ENCODE results near the gene NKIRAS2.
A peak's percentile ranks its signal among the peaks of the same experiment; 100 is the strongest.

Gene NKIRAS2

DNA sequence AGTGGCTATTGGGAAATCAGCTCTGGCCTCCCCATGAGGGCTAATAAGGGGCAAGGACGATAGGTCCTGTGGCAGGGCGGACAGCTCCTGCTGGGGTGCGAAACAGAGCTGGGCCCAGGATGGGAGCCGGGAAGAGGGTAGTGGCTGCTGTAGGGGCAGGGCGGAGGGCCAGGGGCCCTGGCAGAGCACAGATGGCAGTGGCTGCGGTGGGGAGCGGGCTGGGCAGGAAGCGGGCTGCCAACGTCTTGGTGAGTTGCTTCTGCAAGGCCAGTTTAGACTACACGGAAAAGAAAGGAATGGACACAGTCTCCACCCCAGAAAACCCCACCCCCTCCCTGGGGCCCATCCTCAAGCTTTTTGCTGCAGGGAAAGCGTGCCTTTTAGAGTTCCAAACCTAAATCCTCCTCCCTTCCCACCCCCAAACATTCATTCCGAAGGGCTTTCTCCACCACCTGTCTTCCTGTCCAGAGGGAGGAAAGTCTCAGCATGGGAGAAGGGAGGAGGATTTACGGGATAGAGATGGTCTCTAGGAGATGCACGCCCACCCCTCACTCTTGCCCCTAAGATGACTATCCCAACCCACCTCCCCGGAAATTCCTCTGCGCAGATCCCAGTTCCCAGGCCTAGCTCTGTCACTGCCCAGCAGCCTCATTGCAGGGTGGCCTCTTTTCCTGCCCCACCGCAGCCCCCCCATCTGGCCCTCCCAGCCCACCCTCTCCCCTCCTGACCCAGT is 7.1 kb downstream of the NKIRAS2 start:
- no peak for DNase-seq (ENCODE audit: low read depth in 2 of 2)

DNA sequence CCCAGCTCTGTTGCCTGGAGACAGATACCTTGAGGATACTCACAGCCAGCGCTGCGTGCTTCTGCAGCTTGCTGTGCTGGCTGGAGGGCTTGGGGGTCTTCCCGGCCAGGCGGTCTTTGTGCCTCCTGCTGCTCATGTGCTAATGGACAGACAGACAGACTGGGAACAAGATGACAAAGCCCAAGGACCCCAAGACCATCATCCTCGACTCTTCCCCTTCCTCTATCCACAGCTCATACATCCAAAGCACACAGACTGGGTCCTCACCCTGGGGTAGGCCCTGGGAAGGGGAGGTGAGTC is 7.7 kb downstream of the NKIRAS2 start:
- DNase-seq (ENCODE audit: low read depth in 2 of 2), result no peak

DNA sequence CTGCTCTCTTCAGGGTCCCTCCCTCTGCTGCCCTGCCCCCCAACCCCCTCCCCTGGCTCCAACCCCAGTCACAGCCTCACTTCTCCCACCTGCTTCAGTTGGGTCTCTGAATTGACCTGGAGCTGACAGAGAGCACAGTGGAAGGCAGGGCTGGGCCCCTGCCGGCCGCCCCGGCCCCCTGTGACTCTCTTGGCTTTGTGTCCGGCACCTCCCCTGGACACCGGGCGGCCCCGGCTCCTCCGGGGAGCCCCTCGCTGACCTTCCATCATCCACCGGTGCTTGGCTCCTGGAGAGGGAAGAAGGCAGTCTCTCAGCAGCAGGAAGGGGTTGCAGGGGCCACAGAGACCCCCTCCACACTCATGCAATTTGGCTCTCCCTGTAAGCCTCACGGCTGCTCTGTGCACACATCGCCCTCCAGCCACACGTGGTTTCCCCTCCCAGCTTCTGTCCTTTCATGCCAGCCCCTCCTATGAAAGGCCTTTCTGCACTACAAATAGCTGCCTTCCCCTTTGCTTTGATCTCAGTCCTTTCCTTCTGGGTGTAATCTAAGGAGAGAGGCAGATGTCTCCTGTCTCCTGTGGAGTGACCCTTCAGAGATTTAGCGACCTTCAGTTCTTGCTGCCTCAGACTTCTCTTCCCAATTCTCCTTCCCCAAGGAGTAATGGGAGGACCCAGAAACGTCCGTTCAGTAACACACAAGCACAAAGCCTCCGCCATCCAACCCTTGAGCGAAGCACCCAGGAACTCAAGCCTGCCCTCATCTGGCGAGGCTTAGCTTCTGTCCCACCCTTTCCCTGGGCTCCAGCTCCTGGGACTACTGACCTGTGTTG is 8.3 kb downstream of the NKIRAS2 start:
- DNase-seq (ENCODE audit: low read depth in 2 of 2), result no peak

DNA sequence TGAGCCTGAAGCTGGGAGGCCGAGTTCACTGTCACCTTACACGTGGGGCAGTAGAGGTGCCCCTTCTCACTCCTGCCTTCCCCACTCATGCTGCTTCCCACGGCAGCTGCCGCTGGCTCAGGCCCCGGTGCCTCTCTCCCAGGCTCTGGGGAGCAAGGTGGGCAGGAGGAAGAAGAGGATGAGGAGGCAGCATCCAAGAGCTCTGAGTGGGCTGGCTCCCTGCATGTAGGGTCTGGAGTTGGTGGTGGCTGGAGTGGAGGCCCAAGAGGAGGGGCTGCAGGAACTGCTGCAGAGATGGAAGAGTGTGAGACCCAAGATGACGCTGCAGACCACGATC is 8.9 kb downstream of the NKIRAS2 start:
- DNase-seq (ENCODE audit: low read depth in 2 of 2), result no peak

DNA sequence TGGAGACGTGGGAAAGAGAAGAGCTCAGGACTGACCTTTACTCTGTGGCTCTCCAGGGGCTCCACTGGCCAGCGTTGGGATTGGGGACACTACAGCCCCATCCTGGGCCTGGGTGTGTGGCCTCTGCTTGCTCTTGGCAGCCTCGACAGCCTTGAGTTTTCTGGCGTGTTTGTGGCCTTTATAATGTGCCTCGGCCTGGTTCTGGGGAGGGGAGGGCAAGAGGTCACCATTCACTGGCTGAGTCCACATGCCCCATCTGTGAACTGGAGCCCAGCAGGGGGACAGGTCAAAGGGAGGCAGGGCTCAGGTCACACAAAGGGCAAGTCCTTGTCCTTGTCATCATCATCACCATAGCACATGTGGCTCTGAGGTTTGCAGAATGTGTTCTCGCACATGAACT is 11.7 kb downstream of the NKIRAS2 start:
- no peak for DNase-seq (ENCODE audit: low read depth in 2 of 2)

DNA sequence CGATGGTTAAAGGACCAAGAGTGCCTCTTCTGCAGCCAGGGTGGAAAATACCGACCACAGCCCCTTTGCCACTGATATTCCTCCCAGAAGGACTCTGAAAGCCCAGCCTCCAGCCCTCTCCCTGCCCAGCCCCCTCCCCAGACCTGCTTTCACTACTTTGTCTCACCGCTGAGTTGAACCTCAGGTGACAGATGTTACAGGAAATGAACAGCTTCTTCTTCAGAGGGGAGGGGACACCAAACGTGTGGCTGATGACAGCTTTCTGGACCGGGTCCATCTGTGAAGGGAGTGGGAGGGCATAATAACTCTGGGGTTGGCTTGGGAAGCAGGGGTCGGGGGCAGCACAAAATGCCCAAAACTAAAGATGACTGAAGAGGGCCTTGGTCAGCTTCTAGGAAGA is 14.2 kb downstream of the NKIRAS2 start:
- no peak for DNase-seq (ENCODE audit: low read depth in 2 of 2)

DNA sequence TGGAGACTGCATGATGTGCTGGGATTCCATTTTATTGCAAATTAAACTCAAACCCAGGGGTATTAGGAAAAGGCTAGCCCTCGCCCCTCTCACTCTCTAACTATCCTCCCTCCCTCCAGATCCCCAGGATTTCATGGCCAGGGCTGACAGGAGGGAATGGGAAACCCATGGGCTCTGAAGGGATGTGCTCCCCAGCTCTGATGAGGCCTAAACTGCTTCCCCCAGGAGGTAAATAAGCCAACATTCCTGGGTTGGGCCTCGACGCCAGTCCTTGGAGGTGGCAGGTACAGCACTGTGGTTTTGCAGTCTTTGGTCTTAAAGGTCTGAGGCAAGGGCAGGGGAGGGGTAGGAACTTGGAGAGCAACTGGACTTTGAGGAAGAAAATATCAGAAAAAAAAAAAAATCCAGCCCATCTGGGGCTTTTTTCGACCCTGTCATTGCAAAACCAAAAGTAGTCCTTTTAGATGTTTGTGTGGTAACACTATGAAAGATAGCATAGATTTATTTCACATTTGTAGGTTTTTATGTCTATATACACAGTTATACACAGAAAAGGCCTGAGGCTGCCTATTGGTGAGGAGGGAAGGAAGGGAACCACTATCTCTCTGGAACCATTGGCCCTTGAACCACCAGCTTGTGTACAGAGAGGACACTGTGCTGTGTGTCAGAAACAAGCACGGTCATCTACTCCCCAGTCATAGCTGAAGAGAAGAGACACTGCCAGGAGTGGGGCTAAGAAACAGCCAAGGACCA is 18.5 kb downstream of the NKIRAS2 start:
- no peak for DNase-seq (ENCODE audit: low read depth in 2 of 2)

DNA sequence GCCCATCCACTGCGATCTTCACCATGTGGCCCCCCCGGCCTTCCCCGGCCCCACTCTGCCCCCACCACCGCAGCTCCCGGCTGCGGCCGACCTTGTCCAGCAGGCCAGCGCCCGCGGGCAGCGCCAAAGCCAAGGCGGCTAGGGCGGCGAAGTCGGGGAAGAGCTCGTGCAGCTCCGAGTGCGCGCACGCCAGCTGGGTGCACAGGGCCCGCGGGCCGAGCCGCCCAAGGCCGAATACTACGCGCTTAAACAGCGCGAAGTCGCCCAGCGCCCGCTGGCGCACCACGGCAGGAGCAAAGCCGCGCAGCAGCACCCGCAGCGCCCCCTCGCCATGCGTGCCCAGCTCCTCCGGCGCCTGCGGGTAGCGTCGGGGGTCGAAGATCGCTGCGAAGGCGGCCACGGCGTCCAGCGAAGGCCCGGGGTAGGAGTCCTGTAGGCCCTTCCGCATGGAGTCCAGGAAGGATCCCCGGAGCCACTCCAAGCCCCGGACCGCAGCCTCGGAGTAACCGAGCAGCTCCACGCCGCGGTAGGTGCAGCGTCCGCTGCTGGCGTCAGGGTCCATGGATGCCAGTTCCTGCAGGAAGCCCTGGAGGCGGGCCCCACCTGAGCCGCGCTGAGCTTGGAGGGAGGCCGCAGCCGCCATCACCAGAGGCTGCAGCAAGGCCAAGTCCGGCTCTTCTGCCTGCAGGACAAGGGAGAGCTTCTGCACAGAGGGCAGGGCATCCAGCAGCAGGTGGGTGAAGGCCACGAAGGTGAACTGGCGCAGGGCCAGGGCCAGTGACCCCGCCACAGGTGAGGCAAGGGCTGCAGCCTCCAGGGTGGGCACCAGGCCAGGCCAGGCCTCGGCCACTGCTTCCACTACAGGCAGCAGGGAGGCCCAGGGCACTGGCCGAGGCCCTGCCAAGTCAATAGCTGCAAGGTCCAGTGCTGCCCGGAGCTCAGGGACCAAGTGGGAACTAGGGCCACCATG is 20.2 kb downstream of the NKIRAS2 start:
- DNase-seq (ENCODE audit: low read depth in 2 of 2), result no peak

DNA sequence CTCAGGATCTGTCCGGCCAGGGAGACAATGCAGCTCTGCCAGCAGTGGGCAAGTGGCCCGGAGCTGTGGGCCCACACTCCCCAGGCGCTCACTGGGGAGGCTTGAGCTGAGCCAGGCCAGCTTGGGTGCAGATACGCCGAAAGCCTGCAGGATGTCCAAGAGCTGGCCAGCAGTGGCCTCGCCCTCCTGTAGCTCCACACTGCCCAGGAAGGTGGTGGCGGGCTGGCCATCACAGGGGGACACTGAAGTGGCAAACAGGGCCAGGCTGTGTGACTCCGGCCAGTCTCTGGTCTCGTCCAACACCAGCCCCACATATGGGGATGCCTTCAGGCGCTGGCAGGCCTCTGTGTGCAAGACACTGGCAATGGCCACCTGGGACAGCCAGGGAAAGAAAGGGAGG is 20.9 kb downstream of the NKIRAS2 start:
- no peak for DNase-seq (ENCODE audit: low read depth in 2 of 2)

DNA sequence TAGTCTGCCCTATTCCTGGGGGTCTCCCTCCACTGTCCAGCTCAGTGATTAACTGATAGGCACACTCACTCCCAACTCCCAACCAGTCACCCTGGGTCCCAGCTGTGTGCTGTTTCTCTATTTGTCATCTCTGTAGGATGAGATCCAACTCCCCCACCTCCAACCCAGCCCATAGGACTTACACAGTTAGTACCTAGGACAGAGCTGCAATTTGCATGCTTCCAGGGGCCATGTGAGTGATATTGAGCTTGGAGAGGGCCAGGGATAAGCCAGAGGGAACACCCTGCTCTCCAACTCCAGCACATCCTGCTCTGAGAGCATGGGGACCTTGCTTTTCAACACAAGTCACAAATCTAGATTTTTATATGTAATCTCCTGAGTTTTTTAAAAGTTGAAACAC is 21.7 kb downstream of the NKIRAS2 start:
- no peak for DNase-seq (ENCODE audit: low read depth in 2 of 2)

DNA sequence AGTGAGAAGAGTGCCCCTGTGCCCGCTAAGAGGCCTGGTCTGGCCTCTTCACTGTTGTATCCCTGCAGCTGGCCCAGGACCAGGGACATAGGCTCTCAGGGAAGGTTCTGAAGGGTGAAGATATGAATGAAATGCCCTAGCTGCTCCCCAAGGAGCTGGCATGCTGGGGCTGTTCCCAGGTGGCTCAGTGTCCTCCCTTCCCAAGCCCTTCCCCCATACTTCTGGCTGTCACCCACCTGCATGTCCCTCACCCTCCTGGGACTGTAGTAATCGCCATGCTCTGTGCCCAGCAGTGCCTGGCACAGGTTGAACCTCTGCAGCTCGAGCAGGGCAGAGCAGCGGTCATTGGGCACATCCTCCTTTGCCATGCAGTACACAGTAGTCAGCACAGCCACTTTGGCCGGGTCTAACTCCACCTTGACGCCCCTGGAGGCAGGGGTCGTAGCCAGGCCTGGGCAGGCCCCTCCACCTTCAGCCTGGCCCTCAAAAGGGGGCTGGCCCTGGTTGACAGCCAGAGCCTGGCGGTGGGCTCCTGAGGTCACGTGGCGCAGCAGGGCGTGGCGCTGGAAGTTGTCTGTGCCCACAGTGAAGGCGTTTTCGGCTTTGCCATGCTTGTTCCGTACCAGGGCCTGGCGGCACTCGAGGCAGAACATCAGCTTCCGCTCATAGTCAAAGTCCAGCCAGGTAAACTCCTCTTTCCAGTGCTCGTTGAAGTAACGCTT is 22.9 kb downstream of the NKIRAS2 start:
- DNase-seq (ENCODE audit: low read depth in 2 of 2), result no peak

DNA sequence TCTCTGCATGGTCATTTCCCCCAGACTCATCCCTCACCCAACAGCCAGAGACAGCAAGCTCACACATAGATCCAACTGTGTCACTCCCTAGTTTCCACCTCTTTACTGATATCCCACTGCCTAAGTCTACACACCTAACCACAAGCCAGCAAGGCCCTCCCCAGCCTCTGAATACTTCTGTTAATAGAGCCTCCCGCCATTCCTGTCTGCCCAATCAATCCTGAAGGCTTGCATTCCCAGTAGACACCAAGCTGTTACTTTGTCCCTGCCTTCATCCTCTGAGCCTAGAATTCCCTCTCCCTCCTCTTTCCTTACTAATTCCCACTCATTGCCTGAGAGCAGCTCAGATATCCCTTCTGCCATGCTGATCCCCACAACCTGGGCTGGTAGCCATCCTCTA is 25.8 kb downstream of the NKIRAS2 start:
- no peak for DNase-seq (ENCODE audit: low read depth in 2 of 2)

DNA sequence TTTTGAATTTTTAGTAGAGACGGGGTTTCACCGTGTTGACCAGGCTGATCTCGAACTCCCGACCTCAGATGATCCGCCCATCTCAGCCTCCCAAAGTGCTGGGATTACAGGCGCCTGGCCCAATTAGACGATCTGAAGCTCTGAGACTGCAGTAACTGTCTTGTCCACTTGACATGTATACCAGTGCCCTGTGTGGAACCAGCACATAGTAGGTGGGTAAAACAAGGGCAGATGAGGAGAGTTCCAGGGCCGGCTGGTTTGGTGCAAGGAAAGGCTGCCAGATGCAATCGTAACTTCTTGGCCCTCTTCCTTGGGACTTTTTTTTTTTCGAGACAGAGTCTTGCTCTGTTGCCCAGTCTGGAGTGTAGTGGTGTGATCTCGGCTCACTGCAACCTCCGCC is 27.5 kb downstream of the NKIRAS2 start:
- no peak for DNase-seq (ENCODE audit: low read depth in 2 of 2)

DNA sequence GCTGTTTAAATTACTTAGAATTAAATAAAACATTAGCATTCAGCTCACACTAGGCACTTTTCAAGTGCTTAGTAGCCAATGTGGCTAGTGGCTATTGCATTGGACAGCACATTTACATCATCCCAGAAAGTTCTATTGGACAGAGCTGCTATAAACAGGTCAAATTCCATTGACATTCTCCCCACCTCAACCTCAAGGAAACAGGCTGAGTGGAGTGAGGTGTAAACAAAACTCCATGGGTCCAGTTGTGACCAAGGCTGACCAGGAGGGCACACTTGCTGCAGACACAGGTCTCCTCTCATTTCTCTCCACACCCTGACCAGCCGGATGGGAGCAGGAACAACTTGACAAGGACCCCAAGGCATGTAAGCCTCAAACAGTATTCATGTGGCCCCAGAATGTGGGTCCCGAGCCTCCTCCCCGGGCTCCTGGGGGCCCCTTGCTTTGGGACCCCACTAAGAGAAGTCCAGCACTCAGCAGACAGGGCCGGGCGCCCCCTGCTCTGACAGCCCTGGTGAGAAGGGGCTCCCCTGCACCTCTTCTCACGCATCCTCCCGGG is 30.0 kb downstream of the NKIRAS2 start:
- DNase-seq (ENCODE audit: low read depth in 2 of 2), result no peak

DNA sequence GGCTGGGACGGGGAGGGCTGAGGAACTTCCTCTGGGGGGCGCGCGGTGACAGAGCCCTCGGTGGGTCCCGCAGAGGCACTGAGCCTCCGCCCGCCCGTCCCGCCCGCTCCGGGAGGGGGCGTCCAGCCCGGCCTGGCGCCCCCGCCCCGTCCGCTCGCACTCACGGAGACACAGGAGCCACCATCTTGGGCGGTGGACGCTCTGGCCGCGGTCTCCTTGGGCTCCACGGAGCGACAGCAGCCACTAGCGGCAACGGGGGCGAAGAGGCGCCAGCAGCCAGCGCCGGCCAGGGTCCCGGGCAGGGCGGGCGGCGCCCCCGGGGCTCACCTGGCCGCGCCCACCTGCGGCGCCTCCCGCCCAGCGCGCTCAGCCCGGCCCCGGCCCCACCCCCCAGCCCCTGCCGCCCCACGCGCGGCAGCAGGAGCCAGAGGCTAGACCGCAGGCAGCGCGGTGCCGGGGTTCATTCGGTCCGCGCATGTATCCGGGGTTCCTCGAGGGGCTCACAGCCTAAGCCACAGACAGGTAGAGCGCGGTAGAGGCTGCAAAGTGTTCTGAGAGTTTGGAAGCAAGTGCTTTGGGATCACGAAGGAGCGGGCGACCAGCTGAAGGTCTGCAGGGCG is 30.6 kb downstream of the NKIRAS2 start, which contains the start of gene C17orf113:
Gene C17orf113 (minus strand): TSS at position 209 of the 620 bp plus-strand sequence. CDS start 7,225 bp downstream, outside the sequence.
- peak; percentile 9 to 24 for DNase-seq (ENCODE audit: low read depth in 2 of 2)

DNA sequence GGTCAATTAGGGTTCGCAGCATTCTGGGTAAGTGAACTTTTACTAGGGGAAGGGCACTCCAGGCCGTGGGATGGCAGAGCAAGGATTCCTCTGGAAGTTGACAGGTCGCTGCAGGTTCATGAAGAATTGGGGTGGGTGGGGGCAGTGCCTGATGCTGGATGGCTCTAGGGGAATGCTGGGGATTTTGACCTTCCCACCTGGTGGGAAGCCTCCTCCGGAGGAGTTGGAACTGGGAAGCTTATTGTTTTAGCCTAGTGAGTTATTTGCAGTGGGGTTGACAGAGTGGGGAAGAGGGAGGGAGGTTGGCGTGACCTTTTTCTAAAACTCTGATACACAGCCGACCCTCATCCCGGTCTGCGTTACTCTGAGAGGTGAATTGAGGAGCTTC is 31.1 kb downstream of the NKIRAS2 start:
- DNase-seq (ENCODE audit: low read depth in 2 of 2), result no peak

DNA sequence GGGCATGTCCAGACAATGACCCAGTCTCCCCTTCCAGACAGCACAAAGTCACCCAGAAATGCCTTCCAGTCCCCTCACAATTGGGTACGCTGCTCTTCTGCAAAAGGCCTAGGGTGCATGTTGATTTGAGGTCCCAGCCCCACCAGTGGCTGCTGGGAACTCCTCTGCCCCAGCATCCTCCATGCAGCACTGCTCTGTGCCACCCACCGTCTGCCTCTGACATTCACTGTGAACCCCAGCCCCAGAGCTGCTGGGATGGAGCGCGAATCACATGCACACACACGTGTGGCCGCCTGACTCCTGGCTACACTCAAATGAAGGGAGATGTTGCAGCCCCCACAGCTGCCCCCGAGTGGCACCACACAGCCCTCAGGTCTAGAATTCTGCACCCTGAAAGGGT is 31.8 kb downstream of the NKIRAS2 start:
- no peak for DNase-seq (ENCODE audit: low read depth in 2 of 2)

DNA sequence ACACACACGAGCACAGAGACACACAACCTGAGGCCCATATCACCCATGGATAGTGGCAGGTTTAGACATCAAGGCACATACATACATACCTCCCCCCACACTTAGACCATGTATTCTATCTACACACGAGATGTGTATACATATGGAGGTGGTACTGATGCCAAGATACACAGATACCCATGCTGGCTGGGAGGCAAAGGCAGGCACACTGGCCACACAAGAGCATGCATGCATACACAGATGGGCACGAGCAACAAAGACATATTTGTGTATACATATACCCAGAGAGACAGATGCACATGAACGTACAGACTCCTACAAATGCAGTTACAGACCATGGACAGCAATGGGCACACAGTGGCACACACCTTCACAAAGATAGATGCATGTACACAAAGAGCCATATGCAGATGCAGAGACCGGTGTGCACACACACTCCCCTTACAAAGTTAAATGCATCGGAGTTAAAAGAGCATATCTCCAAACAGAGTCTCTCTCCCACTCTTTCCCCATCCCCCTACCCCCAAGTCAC is 32.5 kb downstream of the NKIRAS2 start:
- DNase-seq (ENCODE audit: low read depth in 2 of 2), result no peak

DNA sequence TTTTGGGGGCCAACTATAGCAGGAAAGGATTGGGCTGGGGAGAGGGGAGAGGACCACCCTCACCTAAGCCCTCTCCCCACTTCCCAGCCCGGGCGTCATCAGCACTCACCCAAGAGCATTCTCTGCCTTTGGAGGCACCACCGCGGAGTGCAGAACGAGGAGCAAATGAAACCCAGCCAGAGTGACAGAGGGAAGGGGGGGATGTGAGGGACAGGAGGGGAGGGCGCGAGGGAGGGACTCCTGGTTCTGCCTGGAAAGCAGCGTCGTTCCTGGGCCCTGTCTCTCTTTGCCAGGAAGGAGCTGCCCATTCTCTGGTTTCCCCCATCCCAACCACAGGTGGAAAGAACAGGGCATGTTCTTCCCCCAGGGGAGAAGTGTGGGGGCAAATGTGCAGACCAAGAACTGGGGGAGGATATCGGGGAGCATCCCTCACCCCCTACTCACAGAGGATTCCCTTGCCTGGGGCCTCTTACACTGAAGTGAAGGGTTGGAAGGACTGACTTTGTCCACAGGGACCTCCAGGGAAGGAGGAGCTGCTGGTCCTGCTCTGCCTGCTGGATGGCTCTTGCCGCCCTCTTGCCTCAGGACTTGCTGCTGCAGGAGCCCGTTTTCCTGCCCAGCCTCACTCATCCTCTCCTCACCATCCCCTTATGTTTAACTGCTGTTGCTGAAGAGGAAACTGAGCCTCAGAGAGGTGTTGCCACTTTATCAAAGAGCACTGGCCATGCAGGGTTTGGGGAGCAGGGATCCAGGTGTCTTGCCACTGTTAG is 34.0 kb downstream of the NKIRAS2 start:
- DNase-seq (ENCODE audit: low read depth in 2 of 2), result no peak
